SK-N-MC (cell line): ENCODE measurements around the gene LTV1.
"Not testable (repeated sequence)": the region's sequence is repeated elsewhere in the genome, so short reads cannot be mapped to it uniquely, and the experiment has no call there.

Experiments
- DNase-seq: peaks from one replicate; pipeline ENCODE4 v3.0.0-alpha.2; 2011; ENCODE audit warnings: low read depth, low spot score
- H3K27ac ChIP-seq: fragments of 200-600 bp; sonication (generic); 2 replicates; pipeline ENCODE4 v1.5.1; 2016; ENCODE audit warnings: mixed run types
- H3K36me3 ChIP-seq: fragments of 200-600 bp; sonication (generic); 2 replicates; pipeline ENCODE4 v1.6.1; 2017; ENCODE audit warnings: antibody characterized with exemption, low read length, mixed read lengths; ENCODE audit not compliant: insufficient read depth
- H3K4me3 ChIP-seq: fragments of 200-600 bp; sonication (generic); 2 replicates; pipeline ENCODE4 v1.5.1; 2016
- H3K9ac ChIP-seq: fragments of 200-600 bp; sonication (generic); 2 replicates; pipeline ENCODE4 v1.8.0; 2017; ENCODE audit warnings: mixed run types, mixed read lengths; ENCODE audit not compliant: insufficient read length
- H3K9me3 ChIP-seq: fragments of 200-600 bp; sonication (generic); 2 replicates; pipeline ENCODE4 v1.6.1; 2017; ENCODE audit warnings: low read depth, mild to moderate bottlenecking, antibody characterized with exemption, low read length, moderate library complexity, mixed read lengths
- EZH2 ChIP-seq: fragments of 200-600 bp; sonication (generic); IDR thresholded peaks from one replicate; pipeline ENCODE4 v1.6.1; 2017; ENCODE audit warnings: antibody characterized with exemption
- FOXP2 ChIP-seq: optimal IDR thresholded peaks from 2 replicates; pipeline ENCODE3; 2011; ENCODE audit warnings: mild to moderate bottlenecking, moderate library complexity; ENCODE audit not compliant: insufficient read depth; ENCODE audit errors: extremely low read length, control extremely low read depth
- POLR2AphosphoS5 ChIP-seq: IDR thresholded peaks from 2 replicates; pipeline ENCODE4 v1.6.1; 2012; ENCODE audit warnings: mild to moderate bottlenecking, low read depth, low read length, borderline replicate concordance

Gene LTV1

DNA sequence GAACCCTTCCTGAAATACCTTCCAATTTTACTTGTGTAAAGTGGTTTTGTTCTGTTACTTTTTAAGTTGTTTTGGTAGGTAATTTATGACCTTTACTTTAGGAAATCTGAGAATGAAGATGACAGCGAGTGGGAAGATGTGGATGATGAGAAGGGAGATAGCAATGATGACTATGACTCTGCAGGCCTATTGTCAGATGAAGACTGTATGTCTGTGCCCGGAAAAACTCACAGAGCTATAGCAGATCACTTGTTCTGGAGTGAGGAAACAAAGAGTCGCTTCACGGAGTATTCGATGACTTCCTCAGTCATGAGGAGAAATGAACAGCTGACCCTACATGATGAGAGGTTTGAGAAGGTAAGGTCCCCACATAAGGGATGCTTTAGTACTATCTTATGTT, 14.5 kb downstream of the LTV1 start:
- no peak overlapping the region for H3K27ac ChIP-seq
- no peak overlapping the region for H3K4me3 ChIP-seq
- no peak for DNase-seq
- peaks cover 75% of the 10 kb centered on the region for H3K36me3 ChIP-seq
- TF ChIP-seq FOXP2 (no peak), POLR2AphosphoS5 (no peak), EZH2 (no peak)
- H3K9me3 ChIP-seq = no peaks in the 10 kb centered on the region
- no peak overlapping the region for H3K9ac ChIP-seq

DNA sequence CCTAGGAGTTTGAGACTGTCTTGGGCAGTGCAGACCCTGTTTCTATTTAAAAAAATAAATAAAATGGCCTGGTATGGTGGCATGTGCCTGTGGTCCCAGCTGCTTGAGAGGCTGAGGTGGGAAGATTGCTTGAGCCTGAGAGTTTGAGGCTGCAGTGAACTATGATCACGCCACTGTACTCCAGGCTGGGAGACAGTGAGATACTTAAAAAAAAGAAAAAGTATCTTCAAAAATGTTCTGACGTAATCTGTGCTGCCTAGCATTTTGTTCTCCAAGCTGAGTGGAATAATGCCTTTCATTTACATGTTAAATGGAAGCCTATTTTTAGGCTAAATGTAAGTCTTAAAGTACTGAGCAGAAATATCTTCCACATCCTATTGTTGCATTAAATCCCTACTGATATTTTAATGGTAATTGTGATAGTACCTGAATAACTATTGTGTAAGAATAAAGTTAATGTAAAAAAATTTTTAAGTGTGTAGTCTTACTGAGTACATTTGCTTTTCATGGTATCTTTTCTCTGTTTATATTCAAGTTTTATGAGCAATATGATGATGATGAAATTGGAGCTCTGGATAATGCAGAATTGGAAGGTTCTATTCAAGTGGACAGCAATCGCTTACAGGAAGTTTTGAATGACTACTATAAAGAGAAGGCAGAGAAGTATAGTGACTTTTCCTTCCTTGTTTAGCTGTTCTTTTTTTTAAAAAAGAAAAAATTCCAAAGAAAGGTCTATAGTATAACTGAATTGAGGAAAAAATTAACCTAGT, 16.9 kb downstream of the LTV1 start:
- no peak overlapping the region for H3K27ac ChIP-seq
- H3K4me3 ChIP-seq = no peak overlapping the region
- TF ChIP-seq EZH2 (no peak), FOXP2 (no peak), POLR2AphosphoS5 (no peak)
- H3K9me3 ChIP-seq = no peaks in the 10 kb centered on the region
- H3K36me3 ChIP-seq = peaks cover 94% of the 10 kb centered on the region
- H3K9ac ChIP-seq = no peak overlapping the region
- no peak for DNase-seq

DNA sequence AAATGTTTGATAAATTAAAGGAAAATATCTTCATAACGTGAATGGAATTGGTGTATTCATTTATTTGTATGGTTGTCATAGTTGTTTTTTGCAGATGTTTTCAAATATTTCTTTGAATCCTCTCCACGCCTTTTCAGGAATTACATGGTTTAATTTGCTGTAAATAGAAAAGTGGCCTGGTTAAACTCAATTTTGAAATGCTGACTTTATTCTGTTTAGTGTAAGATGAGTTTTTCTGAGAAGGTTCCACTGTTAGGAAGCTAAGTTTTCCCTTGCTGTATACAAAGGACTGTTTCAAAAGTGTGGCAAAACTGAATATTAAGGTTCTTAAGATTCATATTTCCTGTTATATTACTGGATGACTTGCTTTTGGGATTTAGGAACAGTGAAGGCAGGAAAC, 20.6 kb downstream of the LTV1 start:
- no peaks in the 10 kb centered on the region for H3K9me3 ChIP-seq
- DNase-seq = no peak
- H3K36me3 ChIP-seq = peaks cover 66% of the 10 kb centered on the region
- H3K27ac ChIP-seq = no peak overlapping the region
- H3K9ac ChIP-seq = no peak overlapping the region
- H3K4me3 ChIP-seq = no peak overlapping the region
- TF ChIP-seq POLR2AphosphoS5 (no peak), EZH2 (no peak)

DNA sequence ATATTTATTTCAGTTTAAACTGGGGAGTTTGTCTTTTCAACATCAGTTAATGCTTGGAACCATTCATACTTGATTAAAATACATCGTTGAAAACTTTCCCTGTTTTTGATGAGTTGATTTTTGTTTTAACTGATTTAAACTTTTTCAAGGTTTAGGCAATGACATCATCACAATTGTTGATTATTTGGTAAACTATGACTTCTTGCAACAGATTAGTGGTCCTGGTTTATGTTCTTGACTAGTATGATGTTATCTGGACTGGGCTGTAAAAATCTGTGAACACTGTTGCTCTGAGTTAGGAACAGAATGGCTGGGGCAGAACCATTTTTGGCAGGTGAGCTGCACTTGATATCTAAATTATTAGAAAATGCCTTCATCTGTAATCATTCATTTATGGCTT, 21.1 kb downstream of the LTV1 start, which contains the start of gene ZC2HC1B:
TSS of gene ZC2HC1B (plus strand) at position 241 of the 400 bp plus-strand sequence. CDS start at position 307, 66 bp downstream.
- Histone ChIP-seq H3K9ac (no peak within 1 kb of the TSS), H3K9me3 (no peaks in the 10 kb centered on the region), H3K36me3 (peaks cover 61% of the 10 kb centered on the region), H3K4me3 (no peak within 1 kb of the TSS), H3K27ac (no peak within 1 kb of the TSS)
- no peak for TF ChIP-seq FOXP2
- TF ChIP-seq POLR2AphosphoS5 = no peak
- no peak for TF ChIP-seq EZH2
- no peak for DNase-seq

DNA sequence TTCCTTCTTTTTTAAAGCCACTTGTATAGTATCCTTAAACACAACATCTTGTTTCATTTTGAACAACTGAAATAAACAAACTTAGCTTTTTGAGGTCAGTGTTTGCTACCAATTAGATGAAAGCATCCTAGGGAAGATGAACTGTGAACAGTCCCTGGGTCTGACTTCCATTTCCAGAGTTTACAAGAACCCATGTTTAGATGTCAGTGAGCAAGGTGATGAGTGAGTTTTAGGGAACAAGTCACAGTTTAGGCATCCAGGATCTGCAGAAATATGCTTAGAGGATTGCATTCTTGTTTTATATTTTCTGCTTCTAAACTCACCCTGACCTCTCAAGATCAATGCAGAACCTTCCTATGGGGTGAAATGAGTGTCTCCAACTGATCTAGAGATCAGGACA, 24.1 kb downstream of the LTV1 start:
- no peaks in the 10 kb centered on the region for H3K9me3 ChIP-seq
- TF ChIP-seq EZH2 (no peak), FOXP2 (no peak), POLR2AphosphoS5 (no peak)
- no peak for DNase-seq
- no peak overlapping the region for H3K4me3 ChIP-seq
- H3K36me3 ChIP-seq = peaks cover 33% of the 10 kb centered on the region
- H3K9ac ChIP-seq = no peak overlapping the region
- H3K27ac ChIP-seq = no peak overlapping the region

DNA sequence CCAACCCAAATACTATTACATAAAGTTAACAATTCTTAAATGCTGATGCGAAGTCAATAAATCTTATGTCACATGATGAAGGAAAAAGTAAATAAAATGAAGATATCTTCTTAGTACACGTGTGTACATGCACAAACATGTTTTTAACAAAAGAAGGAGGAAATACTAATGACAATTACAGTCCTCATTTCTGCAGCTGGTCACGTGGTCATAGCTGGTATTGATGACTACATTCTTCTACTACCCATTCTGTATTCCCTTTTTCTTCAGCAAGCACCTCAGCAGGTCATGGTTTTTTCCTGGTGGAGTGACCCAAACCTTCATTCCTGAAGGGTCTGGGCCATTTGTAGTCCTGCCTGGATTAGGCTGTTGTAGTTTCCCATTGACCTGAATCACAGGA, 25.7 kb downstream of the LTV1 start:
- not testable (repeated sequence) for H3K9me3 ChIP-seq, DNase-seq

DNA sequence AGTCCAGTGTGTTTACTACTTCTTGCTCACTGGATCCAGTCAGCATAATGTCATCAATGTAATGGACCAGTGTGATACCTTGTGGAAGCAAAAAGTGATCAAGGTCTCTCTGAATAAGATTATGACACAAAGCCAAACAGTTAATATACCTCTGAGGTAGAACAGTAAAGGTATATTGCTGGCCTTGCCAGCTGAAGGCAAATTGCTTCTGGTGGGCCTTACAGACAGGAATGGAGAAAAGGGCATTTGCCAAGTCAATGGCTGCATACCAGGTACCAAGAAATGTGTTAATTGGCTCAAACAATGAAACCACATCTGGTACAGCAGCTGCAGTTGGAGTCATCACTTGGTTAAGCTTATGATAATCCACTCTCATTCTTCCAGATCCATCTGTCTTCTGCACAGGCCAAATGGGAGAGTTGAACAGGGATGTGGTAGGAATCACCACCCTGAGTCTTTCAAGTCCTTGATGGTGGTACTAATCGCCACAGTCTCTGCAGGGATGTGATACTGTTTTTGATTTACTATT, 28.1 kb downstream of the LTV1 start:
- DNase-seq, H3K9me3 ChIP-seq, H3K27ac ChIP-seq, H3K36me3 ChIP-seq, H3K9ac ChIP-seq, H3K4me3 ChIP-seq: not testable (repeated sequence)

More for the DNA sequence above, 25.7 kb downstream of the LTV1 start:
- peaks cover 20% of the 10 kb centered on the region for H3K36me3 ChIP-seq
- H3K27ac ChIP-seq, H3K4me3 ChIP-seq, H3K9ac ChIP-seq: not testable (repeated sequence)

DNA sequence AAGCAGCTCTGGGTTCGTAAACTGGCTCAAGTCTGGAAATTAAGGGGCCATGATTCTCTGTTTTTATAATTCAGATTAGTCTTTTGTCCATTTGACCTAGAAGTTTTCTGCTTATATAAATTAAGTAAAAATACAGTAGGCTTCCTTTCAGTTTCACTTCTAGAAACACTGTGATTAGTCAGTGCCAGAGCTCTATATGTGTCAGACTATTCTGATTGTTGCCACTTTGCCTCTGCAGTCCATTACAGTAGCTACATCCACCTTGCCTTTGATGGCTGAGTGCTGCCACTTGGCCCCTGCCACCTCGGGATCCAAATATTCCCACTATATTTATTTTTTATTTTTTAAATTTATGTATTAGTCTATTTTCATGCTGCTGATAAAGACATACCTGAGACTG, 29.1 kb downstream of the LTV1 start:
- Histone ChIP-seq H3K27ac (no peak overlapping the region), H3K4me3 (no peak overlapping the region), H3K9ac (no peak overlapping the region), H3K36me3 (no peaks in the 10 kb centered on the region), H3K9me3 (no peaks in the 10 kb centered on the region)
- DNase-seq = no peak
- no peak for TF ChIP-seq POLR2AphosphoS5
- TF ChIP-seq FOXP2 = no peak
- TF ChIP-seq EZH2 = no peak

DNA sequence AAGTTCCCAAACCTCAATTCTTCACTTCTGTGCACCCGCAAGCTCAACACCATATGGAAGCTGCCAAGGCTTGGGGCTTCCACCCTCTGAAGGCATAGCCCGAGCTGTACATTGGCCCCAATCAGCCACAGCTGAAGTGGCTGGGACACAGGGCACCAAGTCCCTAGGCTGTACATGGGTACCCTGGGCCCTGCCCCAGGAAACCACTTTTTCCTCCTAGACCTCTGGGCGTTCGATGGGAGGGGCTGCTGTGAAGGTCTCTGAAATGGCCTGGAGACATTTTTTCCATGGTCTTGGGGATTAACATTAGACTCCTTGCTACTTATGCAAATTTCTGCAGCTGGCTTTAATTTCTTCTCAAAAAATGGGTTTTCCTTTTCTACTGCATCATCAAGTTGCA, 30.5 kb downstream of the LTV1 start:
- not testable (repeated sequence) for H3K36me3 ChIP-seq, H3K4me3 ChIP-seq, DNase-seq, H3K9me3 ChIP-seq, H3K9ac ChIP-seq, H3K27ac ChIP-seq

DNA sequence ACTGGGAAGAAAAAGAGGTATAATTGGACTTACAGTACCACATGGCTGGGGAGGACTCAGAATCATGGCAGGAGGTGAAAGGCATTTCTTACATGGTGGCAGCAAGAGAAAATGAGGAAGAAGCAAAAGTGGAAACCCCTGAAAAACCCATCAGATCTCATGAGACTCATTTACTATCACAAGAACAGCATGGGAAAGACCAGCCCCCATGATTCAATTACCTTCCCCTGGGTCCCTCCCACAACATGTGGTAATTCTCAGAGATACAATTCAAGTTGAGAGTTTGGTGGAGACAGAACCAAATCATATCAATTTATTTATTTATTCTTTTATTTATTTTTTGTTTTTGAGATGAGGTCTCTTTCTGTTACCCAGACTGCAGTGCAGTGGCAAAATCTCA, 31.4 kb downstream of the LTV1 start:
- H3K4me3 ChIP-seq, H3K27ac ChIP-seq, H3K9ac ChIP-seq, H3K36me3 ChIP-seq, H3K9me3 ChIP-seq, DNase-seq: not testable (repeated sequence)
